ENCODE results near the gene RERE. TPM values are rescaled to one million over a fixed set of nuclear protein-coding genes. Genes with fewer than 3 reads are reported as not detected.

Gene RERE
- total RNA-seq, 1 experiment from 2014 or later, result 217 TPM

DNA sequence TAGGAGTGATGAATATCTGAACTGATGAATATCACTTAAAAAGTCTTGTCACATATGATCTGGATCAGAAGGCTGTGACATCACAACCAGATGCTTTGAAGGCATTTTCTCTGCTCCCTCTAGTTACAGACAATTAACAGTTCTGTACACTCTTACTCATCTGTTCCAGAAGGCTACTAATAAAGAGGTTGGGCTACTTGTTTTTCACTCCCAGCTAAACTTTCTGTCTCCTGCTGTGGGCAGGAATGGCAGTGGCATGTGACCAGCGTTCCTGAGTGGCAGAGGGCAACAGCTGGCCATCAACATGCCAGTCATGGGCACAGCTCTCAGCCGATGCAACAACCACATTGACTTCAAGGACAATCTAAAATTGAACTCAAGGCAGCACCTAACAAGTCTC is 432.9 kb downstream of the RERE start:
- peak overlapping the region; percentile 18; the same call in 1 of the 2 replicates for H3K27ac ChIP-seq (ENCODE audit: low read length)
- POLR2A ChIA-PET, result interaction anchor here (0.6 kb wide), 1 partner anchor 686 kb away, joined by 3 read pairs; no protein-coding TSS in a partner anchor
- CTCF ChIA-PET, result no interaction called here

GRCh38 chr1:8384088-8384487 is 433.4 kb downstream of the RERE start:
- Histone ChIP-seq H3K4me1 (ENCODE audit: control insufficient read depth, insufficient read depth, low read length) (peaks cover 34% of the 10 kb centered on the region), H3K9me3 (ENCODE audit: control insufficient read depth, insufficient read depth, low read depth, low read length) (no peaks in the 10 kb centered on the region), H3K27ac (ENCODE audit: low read length) (peak overlapping the region; percentile 42; the same call in 1 of the 2 replicates), H3K4me3 (ENCODE audit: low read depth in 2 of 2, low read length in 2 of 2) (no peak overlapping the region), H3K27me3 (ENCODE audit: control insufficient read depth, insufficient read depth, low read length) (no peaks in the 10 kb centered on the region), H3K36me3 (ENCODE audit: control insufficient read depth, insufficient read depth, low read length) (peaks cover 11% of the 10 kb centered on the region)
- ChIA-PET CTCF (no interaction called here), POLR2A (interaction anchor here (0.6 kb wide), 1 partner anchor 686 kb away, joined by 3 read pairs; no protein-coding TSS in a partner anchor)
- TF ChIP-seq REST (IDR thresholded peaks at IDR 0.05; ENCODE audit: insufficient read depth in 1 of 2, low read depth in 2 of 2, low read length in 1 of 2), result no peak
- no peak for ATAC-seq
- intact Hi-C loops (cut with micrococcal nuclease; ENCODE audit: unreplicated experiment) (no loop called here), in situ Hi-C loops (cut with HindIII; ENCODE audit: low pct_unique_long_range_greater_than_20kb, low sequenced_read_pairs) (no loop called here)
- no TSS peak for BruUV-seq (replicated peaks)
- DNase-seq (ENCODE audit: low read depth, low spot score), result no peak

More for the DNA sequence above, 432.9 kb downstream of the RERE start:
- peaks cover 11% of the 10 kb centered on the region for H3K36me3 ChIP-seq (ENCODE audit: control insufficient read depth, insufficient read depth, low read length)
- H3K27me3 ChIP-seq (ENCODE audit: control insufficient read depth, insufficient read depth, low read length), result no peaks in the 10 kb centered on the region
- in situ Hi-C loops (cut with HindIII; ENCODE audit: low pct_unique_long_range_greater_than_20kb, low sequenced_read_pairs) (no loop called here), intact Hi-C loops (cut with micrococcal nuclease; ENCODE audit: unreplicated experiment) (no loop called here)
- DNase-seq (ENCODE audit: low read depth, low spot score) (no peak), ATAC-seq (no peak)
- no peak overlapping the region for H3K4me3 ChIP-seq (ENCODE audit: low read depth in 2 of 2, low read length in 2 of 2)
- TF ChIP-seq TCF7L2 (IDR thresholded peaks at IDR 0.05; ENCODE audit: low read depth, low read length) (no peak), POLR2AphosphoS5 (IDR thresholded peaks at IDR 0.05; ENCODE audit: low read depth, low read length) (no peak), SIN3A (IDR thresholded peaks at IDR 0.05; ENCODE audit: borderline replicate concordance, insufficient read depth, low read depth, low read length) (no peak), REST (IDR thresholded peaks at IDR 0.05; ENCODE audit: insufficient read depth in 1 of 2, low read depth in 2 of 2, low read length in 1 of 2) (no peak), CTCF (IDR thresholded peaks at IDR 0.05) (no peak)
- no peaks in the 10 kb centered on the region for H3K9me3 ChIP-seq (ENCODE audit: control insufficient read depth, insufficient read depth, low read depth, low read length)
- BruUV-seq (replicated peaks), result no TSS peak
- H3K4me1 ChIP-seq (ENCODE audit: control insufficient read depth, insufficient read depth, low read length), result peaks cover 30% of the 10 kb centered on the region

All from Panc1 (cell line).